GM12891 (cell line): ENCODE measurements around the gene PTGDR2. TPM values are rescaled to one million over a fixed set of nuclear protein-coding genes. Genes with fewer than 3 reads are reported as not detected.

ENCODE experiments used
- DNase-seq: peaks from one replicate; pipeline ENCODE4 v3.0.0; 2011; ENCODE audit warnings: low spot score; ENCODE audit not compliant: insufficient read length
- FAIRE-seq: peaks from 2 replicates; lab custom pipeline; 2011; peaks lifted over from hg19 to GRCh38; lab: Jason Lieb, UNC
- PAX5 ChIP-seq: IDR thresholded peaks from 2 replicates; pipeline ENCODE4 v1.6.1; 2011; ENCODE audit warnings: low read length, moderate library complexity, mild to moderate bottlenecking; ENCODE audit not compliant: insufficient read depth, severe bottlenecking
- POLR2A ChIP-seq: IDR thresholded peaks from 2 replicates; pipeline ENCODE4 v1.6.1; 2011; ENCODE audit warnings: low read depth, low read length, control low read depth
- POLR2AphosphoS5 ChIP-seq: IDR thresholded peaks from 2 replicates; pipeline ENCODE4 v1.6.1; 2011; ENCODE audit warnings: low read depth, low read length, control low read depth
- POU2F2 ChIP-seq: IDR thresholded peaks from 2 replicates; pipeline ENCODE4 v1.6.1; 2011; ENCODE audit warnings: low read depth, mild to moderate bottlenecking, control low read depth, low read length, moderate library complexity
- SPI1 ChIP-seq: IDR thresholded peaks from 2 replicates; pipeline ENCODE4 v1.6.1; 2011; ENCODE audit warnings: low read depth, low read length, control low read depth
- TAF1 ChIP-seq: IDR thresholded peaks from 2 replicates; pipeline ENCODE4 v1.6.1; 2011; ENCODE audit warnings: low read depth, low read length, control low read depth
- polyA plus RNA-seq: library from polyadenylated mRNA; unstranded; fragments of >200 nt; gene quantifications from one replicate; pipeline ENCODE4 v1.2.1, GENCODE V29; 2012; ENCODE audit warnings: low read depth, missing spikeins, inconsistent platforms; ENCODE audit not compliant: missing spikeins

PTGDR2 gene
- polyA plus RNA-seq: 0.05 TPM

DNA sequence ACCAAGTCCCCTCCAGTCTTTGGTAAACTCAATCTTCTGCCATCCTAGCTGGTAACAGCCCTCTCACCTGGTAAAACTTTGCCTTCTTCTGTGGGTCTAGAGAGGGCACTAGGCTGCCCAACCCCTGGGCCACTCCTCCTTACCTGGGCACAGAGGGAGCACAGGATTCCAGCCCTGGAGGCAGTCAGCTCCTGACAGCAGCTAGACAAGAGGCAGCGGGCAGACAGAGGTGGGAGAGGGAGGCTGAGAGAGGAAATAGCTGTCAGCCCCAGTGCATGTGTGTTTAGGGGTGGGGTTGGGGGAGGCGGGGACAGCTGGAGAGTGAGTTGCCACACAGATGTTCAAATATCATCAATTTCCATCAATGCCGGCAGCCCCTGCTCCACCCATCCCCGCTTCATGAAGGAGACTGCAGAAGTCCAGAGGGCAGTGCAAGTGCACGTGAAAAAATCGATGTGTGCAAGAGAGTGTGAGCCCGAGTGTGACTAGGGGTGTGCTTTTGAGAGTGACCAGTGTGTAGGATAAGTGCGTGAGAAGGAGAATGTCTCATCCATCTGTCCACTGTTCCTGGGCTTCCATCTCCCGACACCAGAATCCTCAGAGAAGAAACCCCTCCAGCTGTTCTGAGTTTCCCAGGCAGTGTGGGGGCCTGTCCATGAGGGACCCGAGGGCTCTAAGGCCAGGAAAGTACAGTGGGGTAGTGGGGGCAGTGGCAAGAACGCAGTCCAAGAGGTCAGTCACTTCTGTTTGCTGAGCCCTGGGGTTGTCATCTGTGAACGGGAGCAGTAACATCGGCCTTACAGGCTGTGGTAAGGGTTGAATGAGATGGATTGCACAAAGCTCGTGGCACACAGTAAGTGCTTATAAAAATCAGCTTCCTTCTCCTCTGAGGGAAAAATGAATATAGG, at the start of gene PTGDR2:
PTGDR2 (minus strand) TSS at position 225 of the 908 bp plus-strand sequence. CDS start 2,228 bp downstream, outside the sequence.
- TF ChIP-seq TAF1: no peak
- no peak for TF ChIP-seq POLR2AphosphoS5
- no peak for TF ChIP-seq POU2F2
- TF ChIP-seq PAX5: no peak
- TF ChIP-seq POLR2A: no peak
- TF ChIP-seq SPI1: no peak
- DNase-seq: no peak
- FAIRE-seq: peak; percentile 35

DNA sequence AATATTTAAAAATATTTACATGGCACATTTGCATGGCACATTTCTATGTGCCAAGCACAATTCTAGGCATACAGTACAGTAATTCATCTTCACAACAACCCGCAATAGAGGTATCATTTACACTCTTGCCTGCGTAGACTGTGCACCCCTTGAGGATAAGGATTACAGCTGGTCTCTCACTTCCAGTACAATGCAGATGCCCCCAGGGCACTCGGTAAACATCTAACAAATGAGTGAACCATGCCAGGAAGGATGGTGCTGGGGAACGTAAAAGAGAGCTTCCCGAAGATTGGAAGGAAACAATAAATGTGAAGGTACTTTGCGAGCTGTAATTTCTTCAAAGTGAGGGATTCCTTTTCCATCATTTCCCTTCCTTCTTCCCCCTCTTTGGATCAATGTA, 49.3 kb upstream of the PTGDR2 start:
- TF ChIP-seq PAX5: no peak
- FAIRE-seq (no peak), DNase-seq (no peak)

DNA sequence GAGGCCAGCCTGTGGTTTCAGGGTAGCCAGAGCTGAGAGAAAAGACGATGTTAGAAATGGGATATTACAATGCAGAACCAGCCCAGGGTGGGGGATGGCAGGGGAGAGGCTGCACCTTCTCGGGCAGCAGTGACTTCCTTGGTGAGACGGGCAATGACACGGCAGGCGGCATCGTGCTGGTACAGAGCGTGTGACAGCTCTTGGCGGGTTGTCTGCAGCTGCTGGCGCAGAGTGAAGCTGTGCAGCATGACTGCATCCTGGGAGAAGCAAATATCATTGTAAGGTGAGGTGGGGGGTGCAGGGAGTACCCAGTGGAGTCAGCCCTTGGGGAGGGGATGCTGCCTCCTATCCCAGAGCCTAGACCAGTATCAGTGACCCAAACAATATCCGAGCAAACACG, 46.9 kb upstream of the PTGDR2 start:
- no peak for DNase-seq
- TF ChIP-seq TAF1 (no peak), POLR2AphosphoS5 (no peak), POLR2A (no peak), PAX5 (no peak), SPI1 (no peak), POU2F2 (no peak)
- no peak for FAIRE-seq

DNA sequence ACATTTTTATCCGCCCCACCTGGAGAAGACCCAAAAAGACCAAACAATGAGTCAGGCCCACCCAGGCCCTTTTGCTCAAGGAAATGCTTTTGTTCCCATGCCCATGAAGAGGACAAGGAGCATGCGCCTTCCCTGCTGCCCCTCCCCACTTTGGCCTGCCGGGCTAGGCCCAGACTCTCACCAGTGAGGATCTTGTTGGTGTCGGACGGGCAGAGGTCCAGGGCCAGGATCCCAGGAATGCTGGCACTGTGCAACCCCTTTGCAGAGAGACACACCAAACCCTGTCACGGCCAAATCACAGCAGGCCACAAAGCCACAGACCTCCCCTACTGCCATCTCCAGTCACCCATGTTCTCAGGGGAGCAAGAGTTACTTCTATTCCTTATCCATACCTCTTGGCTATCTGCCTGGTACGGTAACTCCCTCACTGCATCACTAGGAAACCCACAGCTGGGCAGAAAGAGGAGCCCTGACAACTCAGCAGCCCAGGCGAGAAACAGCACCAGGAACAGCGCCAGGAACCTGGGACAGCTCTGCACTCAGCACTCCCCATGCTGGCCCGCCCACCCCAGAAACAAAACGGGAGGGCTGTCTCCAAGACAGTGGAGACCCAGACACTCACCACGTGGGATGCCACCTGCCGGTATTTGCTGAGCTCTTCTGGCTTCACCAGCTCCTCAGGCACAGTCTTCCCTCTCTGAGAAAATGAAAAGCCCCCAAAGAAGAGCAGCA, 45.1 kb upstream of the PTGDR2 start:
- TF ChIP-seq POLR2A: no peak
- no peak for TF ChIP-seq POLR2AphosphoS5
- TF ChIP-seq POU2F2: no peak
- TF ChIP-seq SPI1: no peak
- no peak for TF ChIP-seq PAX5
- TF ChIP-seq TAF1: no peak
- no peak for FAIRE-seq
- DNase-seq: no peak

DNA sequence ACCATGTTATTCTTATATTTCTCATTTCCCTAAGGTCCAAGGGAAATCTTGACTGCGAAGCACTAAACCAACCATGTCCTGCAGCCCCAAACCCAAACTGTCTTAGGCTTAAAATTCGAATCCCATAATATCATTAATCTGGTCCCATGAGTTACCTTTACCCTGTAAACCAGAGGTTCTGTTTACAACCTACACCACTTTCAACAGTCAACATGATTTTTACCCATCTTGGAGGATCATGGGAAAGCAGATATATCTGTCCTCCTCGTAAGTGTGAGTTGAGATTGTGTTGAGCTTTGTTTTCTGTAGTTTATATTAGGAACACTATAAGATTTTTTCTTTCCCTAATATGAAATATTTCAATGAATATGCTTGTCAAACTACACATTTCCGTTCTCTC, 44.2 kb upstream of the PTGDR2 start:
- TF ChIP-seq PAX5 (no peak), POLR2A (no peak), SPI1 (no peak), POLR2AphosphoS5 (no peak), POU2F2 (no peak), TAF1 (no peak)
- DNase-seq (no peak), FAIRE-seq (no peak)

DNA sequence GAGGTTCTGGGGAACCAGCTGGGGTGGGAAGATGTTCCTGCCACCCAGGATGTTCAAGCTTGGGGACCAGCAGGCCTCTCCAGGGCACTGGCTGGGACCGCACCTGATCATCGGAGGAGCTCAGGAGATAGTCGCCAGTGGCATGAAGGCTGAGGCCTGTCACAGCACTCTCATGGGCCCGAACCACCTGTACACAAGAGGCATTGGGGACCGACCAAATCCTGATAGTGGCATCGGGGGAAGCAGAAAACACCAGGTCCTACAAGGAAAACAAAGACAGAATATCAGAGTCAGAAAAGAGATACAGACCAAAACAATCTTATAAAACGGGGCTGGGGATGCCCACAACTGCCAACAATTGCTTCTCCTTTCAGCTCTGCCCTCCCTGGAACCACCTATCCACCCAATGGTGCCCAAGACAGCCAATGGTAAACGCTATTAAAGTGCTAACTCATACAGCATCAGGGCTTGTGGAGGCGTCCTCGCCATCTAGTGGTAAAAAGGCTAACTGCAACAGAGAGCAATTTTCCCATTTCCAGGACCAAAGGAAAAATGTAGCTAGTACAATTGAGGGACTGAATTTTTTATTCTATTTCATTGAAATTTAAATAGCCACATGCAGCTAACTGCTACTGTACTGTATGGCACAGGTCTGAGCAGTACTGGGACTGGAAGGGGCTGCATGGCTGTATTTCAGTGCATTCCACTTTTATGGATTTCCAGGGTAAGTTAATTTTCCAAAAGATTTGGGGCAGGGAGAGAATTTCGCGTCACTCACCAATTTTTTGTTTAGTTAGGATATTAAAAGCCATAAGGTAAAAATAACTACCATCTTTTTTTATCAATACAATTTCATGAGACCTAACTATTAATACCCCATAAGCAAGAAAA, 43.5 kb upstream of the PTGDR2 start:
- TF ChIP-seq POLR2A: no peak
- TF ChIP-seq TAF1: no peak
- no peak for TF ChIP-seq POLR2AphosphoS5
- no peak for TF ChIP-seq SPI1
- TF ChIP-seq PAX5: no peak
- TF ChIP-seq POU2F2: no peak
- DNase-seq (no peak), FAIRE-seq (peak; percentile 55)

DNA sequence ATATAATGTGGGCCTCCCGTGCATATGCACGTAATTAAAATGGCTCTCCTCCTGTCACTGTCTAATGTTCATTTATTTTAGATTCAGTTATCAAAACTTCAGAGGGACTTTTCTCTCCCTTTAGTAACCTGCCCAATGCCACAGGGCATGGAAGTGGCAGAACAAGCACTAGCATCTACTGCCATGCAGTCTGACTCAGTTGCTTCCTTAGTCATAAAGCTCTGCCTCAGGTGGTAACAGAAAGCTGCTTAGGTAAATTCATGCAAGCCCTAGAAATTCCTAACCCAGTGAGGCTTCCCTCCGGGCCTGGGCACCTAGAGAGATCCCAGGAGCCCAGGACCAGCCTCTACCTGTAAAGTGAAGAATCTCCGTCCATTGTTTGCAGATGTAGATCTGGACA, 41.7 kb upstream of the PTGDR2 start:
- FAIRE-seq: no peak

DNA sequence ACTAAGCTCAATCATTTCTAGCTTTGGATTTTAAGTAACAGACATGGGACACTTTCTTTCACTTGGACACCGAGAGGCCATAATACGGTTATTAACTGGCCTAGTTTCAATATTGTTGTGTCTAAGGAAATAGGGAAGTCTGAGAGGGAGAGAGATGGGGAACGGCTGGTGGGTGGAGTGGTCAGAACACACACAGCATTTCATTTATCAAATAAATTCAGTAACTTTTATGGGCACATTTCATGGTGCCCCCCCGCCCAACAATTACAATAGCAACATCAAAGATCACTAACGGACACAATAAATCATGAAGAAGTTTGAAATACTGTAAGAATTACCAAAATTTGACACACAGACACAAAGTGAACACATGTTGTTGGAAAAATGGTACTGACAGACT, 39.9 kb upstream of the PTGDR2 start:
- DNase-seq: no peak
- no peak for FAIRE-seq
- no peak for TF ChIP-seq PAX5
- no peak for TF ChIP-seq POLR2AphosphoS5
- TF ChIP-seq POU2F2: no peak
- no peak for TF ChIP-seq SPI1
- TF ChIP-seq TAF1: no peak
- TF ChIP-seq POLR2A: no peak

More for the DNA sequence above, 41.7 kb upstream of the PTGDR2 start:
- no peak for TF ChIP-seq POLR2AphosphoS5
- TF ChIP-seq POU2F2: no peak
- no peak for TF ChIP-seq PAX5
- TF ChIP-seq TAF1: no peak
- TF ChIP-seq SPI1: no peak
- no peak for TF ChIP-seq POLR2A
- DNase-seq: no peak

DNA sequence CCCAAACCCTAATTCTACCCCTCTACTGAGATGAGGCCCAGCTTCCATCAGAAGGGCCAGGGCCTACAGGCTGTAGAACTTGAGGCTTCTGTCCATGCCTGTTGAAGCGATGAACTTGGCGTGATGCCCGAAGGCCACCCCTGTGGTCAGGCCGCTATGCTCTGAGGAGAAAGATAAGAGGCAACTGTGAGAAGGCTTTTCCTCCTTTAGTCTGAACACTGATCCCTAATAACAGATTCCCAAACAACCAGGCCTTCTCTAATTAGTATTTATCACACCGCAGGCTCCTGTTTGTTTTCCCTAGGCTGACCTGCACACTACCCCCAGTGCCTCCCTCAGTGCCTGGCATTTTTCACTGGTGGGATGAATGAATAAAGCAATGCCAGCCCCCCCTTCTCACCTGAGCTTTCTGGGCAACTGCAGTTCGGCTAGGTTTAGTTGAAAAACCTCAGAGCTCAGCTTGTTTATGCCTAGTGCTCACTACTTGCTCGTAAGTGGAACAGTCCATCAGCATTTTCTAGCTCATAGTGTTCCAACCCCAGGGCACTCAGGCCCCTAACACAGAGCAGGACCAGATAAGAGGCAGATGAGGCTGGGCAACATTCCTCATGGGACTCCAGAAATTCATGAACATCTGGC, 35.5 kb upstream of the PTGDR2 start:
- no peak for TF ChIP-seq POLR2AphosphoS5
- TF ChIP-seq POLR2A: no peak
- no peak for TF ChIP-seq POU2F2
- TF ChIP-seq TAF1: no peak
- no peak for TF ChIP-seq PAX5
- no peak for TF ChIP-seq SPI1
- no peak for FAIRE-seq
- no peak for DNase-seq
